NT2/D1 (cell line): ENCODE results near the gene KRTAP5-7.

Source experiments
- SUZ12 ChIP-seq: IDR thresholded peaks from 2 replicates; pipeline ENCODE4 v1.6.1; 2011; ENCODE audit not compliant: insufficient read length, insufficient read depth; ENCODE audit errors: extremely low read depth
- ZNF274 ChIP-seq: IDR thresholded peaks from 2 replicates; pipeline ENCODE4 v1.6.1; 2011; ENCODE audit warnings: mild to moderate bottlenecking, low read depth, low read length

DNA sequence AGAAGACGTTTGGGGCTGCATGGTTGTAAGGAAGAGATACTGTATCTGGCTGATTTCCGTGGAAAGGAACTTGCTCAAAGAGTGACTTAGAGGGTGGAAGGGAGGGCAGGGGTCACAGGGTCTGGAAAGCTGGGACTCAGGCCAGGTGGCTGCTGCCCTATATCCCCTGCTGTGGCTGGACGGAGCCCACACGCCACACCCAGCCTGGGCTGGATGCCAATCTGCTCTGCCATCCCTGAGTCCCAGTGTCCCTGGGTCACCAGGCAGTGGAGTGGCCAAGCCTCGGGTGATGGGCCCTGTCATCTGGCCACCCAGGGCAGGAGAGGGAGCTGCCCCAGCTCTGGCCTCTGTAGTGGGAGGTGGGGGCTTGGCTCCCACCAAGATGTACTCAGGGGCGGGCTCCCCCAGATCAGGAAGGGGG lies 26.5 kb upstream of the KRTAP5-7 start:
- TF ChIP-seq SUZ12 (no peak), ZNF274 (no peak)
